HG03439 (cell line): ENCODE results near the gene NDST3.
"Not testable (repeated sequence)": the region's sequence is repeated elsewhere in the genome, so short reads cannot be mapped to it uniquely, and the experiment has no call there.

Experiments
- ATAC-seq: cut with Tn5 transposase; IDR thresholded peaks from one replicate; pipeline ENCODE4 v1.9.1; 2021; ENCODE audit warnings: mild to moderate bottlenecking, moderate library complexity; ENCODE audit not compliant: unreplicated experiment

NDST3 gene

DNA sequence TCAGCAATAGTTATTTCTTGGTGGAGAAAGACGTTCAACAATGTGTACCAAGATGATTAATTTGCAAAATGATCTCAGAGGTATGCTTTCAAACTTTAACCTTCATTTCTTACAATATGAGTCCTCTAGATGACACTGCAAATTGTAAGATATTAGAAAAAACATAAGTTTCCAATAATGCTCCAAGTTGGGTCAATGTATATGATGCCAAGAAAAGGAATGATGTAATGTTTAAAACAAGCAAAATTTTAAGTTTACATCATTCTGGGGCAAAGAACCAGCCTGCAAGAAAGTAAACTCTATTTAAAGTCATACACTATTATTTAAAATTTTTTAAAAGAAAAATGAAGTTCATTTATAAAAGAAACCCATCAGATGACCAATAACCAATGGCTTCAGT lies 262.4 kb downstream of the NDST3 start:
- ATAC-seq: no peak

DNA sequence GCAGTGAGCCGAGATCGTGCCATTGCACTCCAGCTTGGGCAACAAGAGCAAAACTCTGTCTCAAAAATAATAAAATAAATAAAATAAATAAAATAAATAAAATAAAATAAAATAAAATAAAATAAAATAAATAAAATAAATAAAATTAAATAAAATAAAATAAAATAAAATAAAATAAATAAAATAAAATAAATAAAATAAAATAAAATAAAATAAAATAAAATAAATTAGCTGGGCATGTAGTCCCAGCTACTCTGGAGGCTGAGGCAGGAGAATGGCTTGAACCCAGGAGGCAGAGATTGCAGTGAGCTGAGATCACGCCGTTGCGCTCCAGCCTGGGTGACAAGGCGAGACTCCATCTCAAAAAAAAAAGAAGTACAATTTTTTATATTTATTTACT lies 265.3 kb downstream of the NDST3 start:
- not testable (repeated sequence) for ATAC-seq

DNA sequence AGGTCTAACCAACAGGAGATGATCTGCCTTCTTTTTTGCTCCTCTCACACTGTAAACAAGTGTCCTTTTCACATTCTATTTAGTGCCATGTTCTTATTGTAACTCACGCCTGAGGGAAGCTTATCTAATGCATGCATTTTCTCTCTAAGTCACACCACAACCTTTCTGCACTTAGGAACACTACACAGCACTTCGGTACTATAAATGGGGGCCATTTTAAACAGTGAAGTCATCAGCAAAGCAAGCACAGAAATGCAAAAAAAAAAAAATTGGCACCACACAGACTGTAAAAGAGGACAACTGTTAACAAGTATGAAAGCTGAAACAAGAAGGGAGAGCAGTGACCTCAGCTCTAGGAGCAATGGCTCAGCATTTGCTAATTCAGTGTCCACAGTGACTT lies 273.4 kb downstream of the NDST3 start:
- ATAC-seq: no peak
